GM18508 (cell line): Measurements from ENCODE around the gene B3GALT4.

Source experiments
- ATAC-seq: cut with Tn5 transposase; IDR thresholded peaks from one replicate; pipeline ENCODE4 v1.9.1; 2021; ENCODE audit warnings: moderate number of reproducible peaks; ENCODE audit not compliant: insufficient read depth, unreplicated experiment

B3GALT4 gene

GRCh38 chr6:33313105-33313708 lies 36.3 kb downstream of the B3GALT4 start:
- ATAC-seq, result no peak

- ATAC-seq, result no peak
These were observed 37.0 kb downstream of the B3GALT4 start, which contains the start of gene TAPBP for GRCh38 chr6:33313709-33314514. Gene TAPBP (minus strand): TSS chr6:33314078. CDS start chr6:33314041, 37 bp downstream.

- ATAC-seq, result no peak
These were observed 37.6 kb downstream of the B3GALT4 start for GRCh38 chr6:33314515-33314942.

GRCh38 chr6:33314943-33315792 lies 38.2 kb downstream of the B3GALT4 start:
- ATAC-seq, result no peak

GRCh38 chr6:33315793-33316602 lies 39.1 kb downstream of the B3GALT4 start:
- ATAC-seq, result no peak

GRCh38 chr6:33316603-33317418 lies 39.9 kb downstream of the B3GALT4 start:
- ATAC-seq, result no peak

- no peak for ATAC-seq
These were observed 40.4 kb downstream of the B3GALT4 start for GRCh38 chr6:33317419-33317668.

- peak; percentile 38 for ATAC-seq
These were observed 40.9 kb downstream of the B3GALT4 start, which contains the start of gene ZBTB22 for GRCh38 chr6:33317669-33318425. Gene ZBTB22 (minus strand): TSS chr6:33317744. CDS start chr6:33316916, 828 bp downstream.

GRCh38 chr6:33318426-33319073 lies 41.6 kb downstream of the B3GALT4 start:
- ATAC-seq, result no peak

- ATAC-seq, result no peak
These were observed 43.0 kb downstream of the B3GALT4 start for GRCh38 chr6:33319939-33320314.

- no peak for ATAC-seq
These were observed 43.6 kb downstream of the B3GALT4 start for GRCh38 chr6:33320315-33321181.

- no peak for ATAC-seq
These were observed 44.3 kb downstream of the B3GALT4 start for GRCh38 chr6:33321227-33321626.

- ATAC-seq, result no peak
These were observed 46.7 kb downstream of the B3GALT4 start for GRCh38 chr6:33323623-33323948.

GRCh38 chr6:33324125-33324524 lies 47.2 kb downstream of the B3GALT4 start:
- ATAC-seq, result no peak
